Measurements from ENCODE around the gene HECTD4. TPM values are rescaled to one million over a fixed set of nuclear protein-coding genes. Genes with fewer than 3 reads are reported as not detected.
"Not testable (repeated sequence)": the region's sequence is repeated elsewhere in the genome, so short reads cannot be mapped to it uniquely, and the experiment has no call there.

HECTD4 gene
- total RNA-seq, 2 donors from 2014 or later = 46.6 to 48.2 TPM

- no peak for DNase-seq
- no peak for TF ChIP-seq CTCF (conservative IDR thresholded peaks at IDR 0.05)
- Mint-ChIP-seq H3K4me1 (peaks cover 28% of the 10 kb centered on the region), H3K4me3 (no peak overlapping the region), H3K27ac (peak overlapping the region; percentile 15), H3K9me3 (no peaks in the 10 kb centered on the region), H3K36me3 (ENCODE audit: low read depth) (peaks cover 54% of the 10 kb centered on the region), H3K27me3 (ENCODE audit: insufficient read depth) (no peaks in the 10 kb centered on the region)
- Histone ChIP-seq H3K4me1 (ENCODE audit: control insufficient read depth, insufficient read depth, low read length) (peaks cover 12% of the 10 kb centered on the region), H3K9ac (ENCODE audit: extremely low read depth, low read length, poor library complexity, severe bottlenecking) (no peak overlapping the region), H3K36me3 (ENCODE audit: control insufficient read depth, insufficient read depth, low read length) (peaks cover 56% of the 10 kb centered on the region), H3K27ac (ENCODE audit: low read depth, low read length) (no peak overlapping the region), H3K27me3 (ENCODE audit: control insufficient read depth, insufficient read depth, low read length, poor library complexity, severe bottlenecking) (no peaks in the 10 kb centered on the region), H3K9me3 (ENCODE audit: control insufficient read depth, low read length) (no peaks in the 10 kb centered on the region), H3K4me3 (ENCODE audit: low read length) (peak overlapping the region; percentile 28)
- WGBS, 2 experiments (ENCODE audit: insufficient coverage in 1 of 2, insufficient read length in 1 of 2) = 20 to 49% methylated on average over 1 to 3 of the region's 3 CpGs
Observed at GRCh38 chr12:112256780-112257179, 125.5 kb downstream of the HECTD4 start.

GRCh38 chr12:112252184-112252583, 130.0 kb downstream of the HECTD4 start:
- no peak for DNase-seq
- Histone ChIP-seq H3K4me3 (ENCODE audit: low read length) (no peak overlapping the region), H3K4me1 (ENCODE audit: control insufficient read depth, insufficient read depth, low read length) (peaks cover 12% of the 10 kb centered on the region), H3K9ac (ENCODE audit: extremely low read depth, low read length, poor library complexity, severe bottlenecking) (no peak overlapping the region), H3K9me3 (ENCODE audit: control insufficient read depth, low read length) (no peaks in the 10 kb centered on the region), H3K27ac (ENCODE audit: low read depth, low read length) (no peak overlapping the region), H3K27me3 (ENCODE audit: control insufficient read depth, insufficient read depth, low read length, poor library complexity, severe bottlenecking) (no peaks in the 10 kb centered on the region), H3K36me3 (ENCODE audit: control insufficient read depth, insufficient read depth, low read length) (peaks cover 58% of the 10 kb centered on the region)
- no peaks in the 10 kb centered on the region for H3K9me3 Mint-ChIP-seq
- H3K27me3 Mint-ChIP-seq (ENCODE audit: insufficient read depth) = no peaks in the 10 kb centered on the region
- 92 to 97% methylated on average over 4 of the region's 4 CpGs for WGBS, 2 experiments (ENCODE audit: insufficient coverage in 1 of 2, insufficient read length in 1 of 2)
- H3K27ac Mint-ChIP-seq = no peak overlapping the region
- H3K4me3 Mint-ChIP-seq = no peak overlapping the region
- TF ChIP-seq CTCF (conservative IDR thresholded peaks at IDR 0.05) = no peak
- H3K4me1 Mint-ChIP-seq = peaks cover 25% of the 10 kb centered on the region
- peaks cover 48% of the 10 kb centered on the region for H3K36me3 Mint-ChIP-seq (ENCODE audit: low read depth)

- peaks cover 39% of the 10 kb centered on the region for H3K36me3 Mint-ChIP-seq (ENCODE audit: low read depth)
- not testable (repeated sequence) for H3K9me3 Mint-ChIP-seq; H3K27ac ChIP-seq (ENCODE audit: low read depth, low read length); H3K9me3 ChIP-seq (ENCODE audit: control insufficient read depth, low read length); H3K4me1 Mint-ChIP-seq; DNase-seq; H3K27ac Mint-ChIP-seq; H3K27me3 Mint-ChIP-seq (ENCODE audit: insufficient read depth); H3K4me3 ChIP-seq (ENCODE audit: low read length); H3K4me1 ChIP-seq (ENCODE audit: control insufficient read depth, insufficient read depth, low read length); H3K27me3 ChIP-seq (ENCODE audit: control insufficient read depth, insufficient read depth, low read length, poor library complexity, severe bottlenecking); H3K4me3 Mint-ChIP-seq; H3K9ac ChIP-seq (ENCODE audit: extremely low read depth, low read length, poor library complexity, severe bottlenecking)
- 94 to 100% methylated on average over 1 of the region's 1 CpG for WGBS, 2 experiments (ENCODE audit: insufficient coverage in 1 of 2, insufficient read length in 1 of 2)
- H3K36me3 ChIP-seq (ENCODE audit: control insufficient read depth, insufficient read depth, low read length) = peaks cover 59% of the 10 kb centered on the region
Observed at GRCh38 chr12:112244902-112245301, 137.3 kb downstream of the HECTD4 start.

All from endodermal cell (in vitro differentiated cells).